ENCODE measurements around the gene TIMMDC1. TPM values are rescaled to one million over a fixed set of nuclear protein-coding genes. Genes with fewer than 3 reads are reported as not detected.

The TIMMDC1 gene
- total and polyA plus RNA-seq, 10 of the 15 experiments (the other 5 are each of a cell fraction or from before 2014, with no cell fraction given): 55.9 to 146 (median 72.1) TPM

DNA sequence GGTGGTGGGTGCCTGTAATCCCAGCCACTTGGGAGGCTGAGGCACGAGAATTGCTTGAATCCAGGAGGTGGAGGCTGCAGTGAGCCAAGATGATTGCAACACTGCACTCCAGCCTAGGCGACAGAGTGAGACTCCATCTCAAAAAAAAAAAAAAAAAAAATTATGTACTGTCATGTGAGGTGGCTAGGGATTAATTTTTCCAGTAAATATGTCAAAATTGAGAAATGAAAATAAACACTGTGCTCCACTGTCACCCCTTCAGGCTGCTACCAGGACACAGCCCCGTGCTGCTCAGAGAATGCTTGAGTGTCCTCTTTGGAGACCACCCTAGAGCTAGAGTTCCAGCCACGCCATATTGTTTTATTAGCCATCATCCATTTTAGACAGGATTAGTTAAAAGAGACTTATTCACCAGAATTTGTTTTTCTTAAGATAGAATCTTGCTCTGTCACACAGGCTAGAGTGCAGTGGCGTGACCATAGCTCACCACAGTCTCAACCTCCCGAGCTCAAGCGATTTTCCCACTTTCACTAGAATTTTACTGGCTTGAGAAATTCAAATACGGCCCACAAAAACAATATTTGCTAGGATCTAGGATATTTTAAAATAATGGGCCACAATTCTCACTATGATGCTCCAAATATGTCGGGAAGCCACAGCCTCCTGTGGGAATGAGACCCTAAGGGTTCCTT, 60.4 kb downstream of the TIMMDC1 start:
- no peak for FAIRE-seq
- H3K4me2 ChIP-seq (ENCODE audit: control insufficient read depth, insufficient read depth): peak overlapping the region; percentile 98
- RAD21 ChIA-PET (ENCODE audit: unreplicated experiment): interaction anchor here (0.7 to 11.9 kb wide), 22 partner anchors 8 to 318 kb away, joined by 3 to 239 read pairs (median 5); partner anchors contain the start of genes B4GALT4, COX17, PLA1A and TMEM39A
- CTCF ChIA-PET: interaction anchor here (0.5 to 6.0 kb wide), 27 partner anchors 9 to 676 kb away, joined by 3 to 60 read pairs (median 5); partner anchors contain the start of genes ARHGAP31, COX17, TIMMDC1 and TMEM39A
- peaks cover 87% of the 10 kb centered on the region for H3K79me2 ChIP-seq (ENCODE audit: control insufficient read depth, insufficient read depth, low read length)
- no peaks in the 10 kb centered on the region for H4K20me1 ChIP-seq (ENCODE audit: control insufficient read depth, insufficient read depth)
- no peak for DNase-seq (ENCODE audit: low read depth, low spot score)
- peaks cover 27% of the 10 kb centered on the region for H3K4me1 ChIP-seq (ENCODE audit: control insufficient read depth, insufficient read depth, low read length)
- in situ Hi-C loops (cut with MboI) (no loop called here), intact Hi-C loops (cut with micrococcal nuclease; ENCODE audit: unreplicated experiment) (loop anchor here (1.0 to 10.0 kb wide), 7 partner anchors 60 to 536 kb away; partner anchors contain the start of genes COX17, GSK3B, POGLUT1 and TIMMDC1)
- H2AFZ ChIP-seq (ENCODE audit: control insufficient read depth, low read depth, low read length): peak overlapping the region; percentile 67
- peak; percentile 3 for ATAC-seq
- peak overlapping the region; percentile 99 for H3K9ac ChIP-seq (ENCODE audit: control insufficient read depth, insufficient read depth, low read length)
- SMC1A ChIA-PET (ENCODE audit: uncharacterized antibody, unreplicated experiment): interaction anchor here (0.9 to 8.9 kb wide), 26 partner anchors 8 to 285 kb away, joined by 3 to 151 read pairs (median 5); partner anchors contain the start of genes ADPRH, COX17 and PLA1A
- BruUV-seq (replicated peaks): TSS peak; percentile 48
- peak overlapping the region; percentile 76 for H3K4me3 ChIP-seq
- peaks cover 2% of the 10 kb centered on the region; the same call in 1 of the 3 replicates for H3K9me3 ChIP-seq (replicated peaks; ENCODE audit: control insufficient read depth, insufficient read depth, low read length)
- POLR2A ChIA-PET: interaction anchor here (0.7 to 6.4 kb wide), 15 partner anchors 9 to 131 kb away, joined by 3 to 104 read pairs (median 6); partner anchors contain the start of genes ADPRH, COX17, PLA1A and TIMMDC1
- H3K27me3 ChIP-seq (replicated peaks in 1 of 2; ENCODE audit: control insufficient read depth in 2 of 2, insufficient read depth in 2 of 2, low read length in 1 of 2): no peaks in the 10 kb centered on the region
- H3K27ac ChIP-seq (ENCODE audit: control insufficient read depth, insufficient read depth): peak overlapping the region; percentile 98
- WGBS (ENCODE audit: insufficient coverage, insufficient replicate concordance, low lambda C conversion rate, missing lambda C conversion rate): under 1% methylated on average over 8 of the region's 9 CpGs
- H3K36me3 ChIP-seq (ENCODE audit: control insufficient read depth in 2 of 2, insufficient read depth in 2 of 2, low read length in 1 of 2): peaks cover 0 to 3% of the 10 kb centered on the region in 2 experiments; a peak in 1 of 4 replicates
- TF ChIP-seq ZNF384 (IDR thresholded peaks at IDR 0.05; ENCODE audit: borderline replicate concordance, low read depth, low read length) (no peak), NFIC (IDR thresholded peaks at IDR 0.05; ENCODE audit: low read depth, low read length) (no peak), PAX5 (IDR thresholded peaks at IDR 0.05; ENCODE audit: borderline replicate concordance, low read depth, low read length) (peak; percentile 63; the same call in 1 of the 2 replicates), NRF1 (conservative IDR thresholded peaks at IDR 0.05; ENCODE audit: low read depth, low read length) (no peak), RBBP5 (conservative IDR thresholded peaks at IDR 0.05) (no peak), BMI1 (IDR thresholded peaks at IDR 0.05; ENCODE audit: borderline replicate concordance) (no peak), TARDBP (IDR thresholded peaks at IDR 0.05; ENCODE audit: borderline replicate concordance) (no peak), WRNIP1 (IDR thresholded peaks at IDR 0.05; ENCODE audit: borderline replicate concordance, low read depth, low read length) (no peak), MYC (IDR thresholded peaks at IDR 0.05; ENCODE audit: insufficient read depth, insufficient read length, insufficient replicate concordance, low read length, severe bottlenecking) (no peak), NR2C1 (IDR thresholded peaks at IDR 0.05) (no peak), DPF2 (IDR thresholded peaks at IDR 0.05) (no peak)
- TF ChIP-seq, protein P1, sequence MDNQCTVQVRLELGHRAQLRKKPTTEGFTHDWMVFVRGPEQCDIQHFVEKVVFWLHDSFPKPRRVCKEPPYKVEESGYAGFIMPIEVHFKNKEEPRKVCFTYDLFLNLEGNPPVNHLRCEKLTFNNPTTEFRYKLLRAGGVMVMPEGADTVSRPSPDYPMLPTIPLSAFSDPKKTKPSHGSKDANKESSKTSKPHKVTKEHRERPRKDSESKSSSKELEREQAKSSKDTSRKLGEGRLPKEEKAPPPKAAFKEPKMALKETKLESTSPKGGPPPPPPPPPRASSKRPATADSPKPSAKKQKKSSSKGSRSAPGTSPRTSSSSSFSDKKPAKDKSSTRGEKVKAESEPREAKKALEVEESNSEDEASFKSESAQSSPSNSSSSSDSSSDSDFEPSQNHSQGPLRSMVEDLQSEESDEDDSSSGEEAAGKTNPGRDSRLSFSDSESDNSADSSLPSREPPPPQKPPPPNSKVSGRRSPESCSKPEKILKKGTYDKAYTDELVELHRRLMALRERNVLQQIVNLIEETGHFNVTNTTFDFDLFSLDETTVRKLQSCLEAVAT (IDR thresholded peaks at IDR 0.05): peak; percentile 63
- TF ChIP-seq, protein P2, sequence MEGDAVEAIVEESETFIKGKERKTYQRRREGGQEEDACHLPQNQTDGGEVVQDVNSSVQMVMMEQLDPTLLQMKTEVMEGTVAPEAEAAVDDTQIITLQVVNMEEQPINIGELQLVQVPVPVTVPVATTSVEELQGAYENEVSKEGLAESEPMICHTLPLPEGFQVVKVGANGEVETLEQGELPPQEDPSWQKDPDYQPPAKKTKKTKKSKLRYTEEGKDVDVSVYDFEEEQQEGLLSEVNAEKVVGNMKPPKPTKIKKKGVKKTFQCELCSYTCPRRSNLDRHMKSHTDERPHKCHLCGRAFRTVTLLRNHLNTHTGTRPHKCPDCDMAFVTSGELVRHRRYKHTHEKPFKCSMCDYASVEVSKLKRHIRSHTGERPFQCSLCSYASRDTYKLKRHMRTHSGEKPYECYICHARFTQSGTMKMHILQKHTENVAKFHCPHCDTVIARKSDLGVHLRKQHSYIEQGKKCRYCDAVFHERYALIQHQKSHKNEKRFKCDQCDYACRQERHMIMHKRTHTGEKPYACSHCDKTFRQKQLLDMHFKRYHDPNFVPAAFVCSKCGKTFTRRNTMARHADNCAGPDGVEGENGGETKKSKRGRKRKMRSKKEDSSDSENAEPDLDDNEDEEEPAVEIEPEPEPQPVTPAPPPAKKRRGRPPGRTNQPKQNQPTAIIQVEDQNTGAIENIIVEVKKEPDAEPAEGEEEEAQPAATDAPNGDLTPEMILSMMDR (IDR thresholded peaks at IDR 0.05 in 2 of 3, conservative IDR thresholded peaks at IDR 0.05 in 1 of 3; ENCODE audit: control insufficient read depth in 2 of 3, extremely low read depth in 1 of 3, insufficient read depth in 1 of 3, low read depth in 3 of 3, low read length in 3 of 3): 0 out of 6 replicates have a peak, but pooled peaks of 1 of the 3 experiments have one; percentile 2
- TF ChIP-seq, protein P3, sequence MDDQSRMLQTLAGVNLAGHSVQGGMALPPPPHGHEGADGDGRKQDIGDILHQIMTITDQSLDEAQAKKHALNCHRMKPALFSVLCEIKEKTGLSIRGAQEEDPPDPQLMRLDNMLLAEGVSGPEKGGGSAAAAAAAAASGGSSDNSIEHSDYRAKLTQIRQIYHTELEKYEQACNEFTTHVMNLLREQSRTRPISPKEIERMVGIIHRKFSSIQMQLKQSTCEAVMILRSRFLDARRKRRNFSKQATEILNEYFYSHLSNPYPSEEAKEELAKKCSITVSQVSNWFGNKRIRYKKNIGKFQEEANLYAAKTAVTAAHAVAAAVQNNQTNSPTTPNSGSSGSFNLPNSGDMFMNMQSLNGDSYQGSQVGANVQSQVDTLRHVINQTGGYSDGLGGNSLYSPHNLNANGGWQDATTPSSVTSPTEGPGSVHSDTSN (IDR thresholded peaks at IDR 0.05; ENCODE audit: insufficient replicate concordance, low read depth, low read length): no peak

All from GM12878 (cell line).